Measurements from ENCODE around the gene RNF40. TPM values are rescaled to one million over a fixed set of nuclear protein-coding genes. Genes with fewer than 3 reads are reported as not detected.

Gene RNF40
- polyA plus RNA-seq, 1 experiment = 82.4 TPM

DNA sequence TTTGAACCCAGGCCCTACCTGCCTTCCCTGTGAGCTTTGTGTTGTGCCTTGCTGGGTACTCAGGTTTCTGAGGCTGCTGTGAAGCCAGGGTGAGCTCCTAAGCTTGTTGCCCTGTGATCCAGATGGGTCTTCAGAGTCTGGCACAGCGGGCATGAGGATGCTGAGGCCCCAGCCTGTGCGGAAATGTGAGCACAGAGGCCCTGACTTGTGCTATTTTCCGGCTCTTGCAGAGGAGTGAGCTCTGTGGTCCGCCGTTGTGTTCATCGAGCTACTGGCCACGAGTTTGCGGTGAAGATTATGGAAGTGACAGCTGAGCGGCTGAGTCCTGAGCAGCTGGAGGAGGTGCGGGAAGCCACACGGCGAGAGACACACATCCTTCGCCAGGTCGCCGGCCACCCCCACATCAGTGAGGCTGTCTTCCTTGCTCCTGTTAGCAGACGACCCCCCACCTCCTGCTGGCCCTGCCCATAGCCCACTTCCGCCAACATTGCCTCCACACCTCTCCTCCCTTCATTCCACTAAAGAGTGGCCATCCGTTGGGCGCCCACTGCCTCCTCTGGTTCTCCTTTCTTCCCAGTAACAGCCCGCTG, 11.2 kb upstream of the RNF40 start:
- CTCF ChIA-PET = no interaction called here
- POLR2A ChIA-PET = no interaction called here

DNA sequence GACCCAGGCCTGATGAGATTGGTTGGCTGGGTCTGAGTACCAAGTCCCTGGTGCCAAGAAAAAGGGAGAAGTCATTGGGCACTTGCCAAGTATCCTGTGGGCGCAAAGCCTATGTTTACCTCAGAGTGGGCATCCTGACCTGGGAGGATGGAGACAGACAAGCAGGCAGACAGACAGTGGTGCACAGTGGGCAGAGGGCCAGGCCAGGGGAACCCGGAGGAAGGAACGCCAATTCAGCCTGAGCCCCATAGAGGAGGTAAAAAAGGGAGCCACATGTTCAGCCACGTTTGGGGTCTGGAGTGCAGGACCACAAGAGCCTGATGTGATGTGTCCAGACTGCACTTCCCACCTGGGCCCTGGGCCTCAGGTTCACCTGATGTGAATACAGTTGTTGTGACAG, 8.5 kb upstream of the RNF40 start:
- POLR2A ChIA-PET = no interaction called here
- Histone ChIP-seq H3K36me3 (ENCODE audit: control insufficient read depth, insufficient read depth, low read length) (peaks cover 23% of the 10 kb centered on the region), H3K4me3 (ENCODE audit: low read depth, low read length) (no peak overlapping the region), H3K27me3 (ENCODE audit: control insufficient read depth, insufficient read depth, low read length) (no peaks in the 10 kb centered on the region)
- CTCF ChIA-PET = no interaction called here
- no peak for DNase-seq (ENCODE audit: low read depth)
- TF ChIP-seq, protein P1, sequence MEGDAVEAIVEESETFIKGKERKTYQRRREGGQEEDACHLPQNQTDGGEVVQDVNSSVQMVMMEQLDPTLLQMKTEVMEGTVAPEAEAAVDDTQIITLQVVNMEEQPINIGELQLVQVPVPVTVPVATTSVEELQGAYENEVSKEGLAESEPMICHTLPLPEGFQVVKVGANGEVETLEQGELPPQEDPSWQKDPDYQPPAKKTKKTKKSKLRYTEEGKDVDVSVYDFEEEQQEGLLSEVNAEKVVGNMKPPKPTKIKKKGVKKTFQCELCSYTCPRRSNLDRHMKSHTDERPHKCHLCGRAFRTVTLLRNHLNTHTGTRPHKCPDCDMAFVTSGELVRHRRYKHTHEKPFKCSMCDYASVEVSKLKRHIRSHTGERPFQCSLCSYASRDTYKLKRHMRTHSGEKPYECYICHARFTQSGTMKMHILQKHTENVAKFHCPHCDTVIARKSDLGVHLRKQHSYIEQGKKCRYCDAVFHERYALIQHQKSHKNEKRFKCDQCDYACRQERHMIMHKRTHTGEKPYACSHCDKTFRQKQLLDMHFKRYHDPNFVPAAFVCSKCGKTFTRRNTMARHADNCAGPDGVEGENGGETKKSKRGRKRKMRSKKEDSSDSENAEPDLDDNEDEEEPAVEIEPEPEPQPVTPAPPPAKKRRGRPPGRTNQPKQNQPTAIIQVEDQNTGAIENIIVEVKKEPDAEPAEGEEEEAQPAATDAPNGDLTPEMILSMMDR (IDR thresholded peaks at IDR 0.05; ENCODE audit: insufficient read depth, low read depth, low read length) = no peak

More for the DNA sequence above, 11.2 kb upstream of the RNF40 start:
- no peaks in the 10 kb centered on the region for H3K27me3 ChIP-seq (ENCODE audit: control insufficient read depth, insufficient read depth, low read length)
- H3K4me3 ChIP-seq (ENCODE audit: low read depth, low read length) = no peak overlapping the region
- TF ChIP-seq, protein P1 (IDR thresholded peaks at IDR 0.05; ENCODE audit: insufficient read depth, low read depth, low read length) = no peak
- H3K36me3 ChIP-seq (ENCODE audit: control insufficient read depth, insufficient read depth, low read length) = peaks cover 12% of the 10 kb centered on the region
- no peak for DNase-seq (ENCODE audit: low read depth)

DNA sequence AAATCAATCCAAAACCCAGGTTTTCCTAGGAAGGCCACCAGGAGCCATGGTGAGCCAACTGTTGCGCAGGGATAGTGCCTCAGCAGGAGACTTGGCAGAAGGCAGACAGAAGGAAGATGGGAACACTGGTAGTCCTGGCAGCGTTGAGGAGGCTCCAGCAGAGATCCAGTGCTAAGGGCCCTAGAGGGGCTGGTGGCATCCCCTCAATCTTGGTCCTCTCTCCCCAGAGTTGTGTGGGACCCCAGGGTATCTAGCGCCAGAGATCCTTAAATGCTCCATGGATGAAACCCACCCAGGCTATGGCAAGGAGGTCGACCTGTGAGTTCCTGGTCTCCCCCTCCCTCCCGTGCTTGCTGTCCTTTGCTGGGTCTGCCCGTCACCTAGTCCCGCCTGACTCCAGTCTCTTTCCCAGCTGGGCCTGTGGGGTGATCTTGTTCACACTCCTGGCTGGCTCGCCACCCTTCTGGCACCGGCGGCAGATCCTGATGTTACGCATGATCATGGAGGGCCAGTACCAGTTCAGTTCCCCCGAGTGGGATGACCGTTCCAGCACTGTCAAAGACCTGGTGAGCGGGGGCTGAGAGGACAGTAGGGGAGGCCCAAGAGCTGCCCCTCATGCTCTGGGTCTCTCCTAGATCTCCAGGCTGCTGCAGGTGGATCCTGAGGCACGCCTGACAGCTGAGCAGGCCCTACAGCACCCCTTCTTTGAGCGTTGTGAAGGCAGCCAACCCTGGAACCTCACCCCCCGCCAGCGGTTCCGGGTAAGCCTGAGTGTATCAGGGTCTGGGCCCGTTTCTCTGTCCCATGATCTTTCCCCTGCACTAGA, 6.0 kb upstream of the RNF40 start:
- CTCF ChIA-PET = no interaction called here
- TF ChIP-seq, protein P1 (IDR thresholded peaks at IDR 0.05; ENCODE audit: insufficient read depth, low read depth, low read length) = no peak
- Histone ChIP-seq H3K4me3 (ENCODE audit: low read depth, low read length) (no peak overlapping the region), H3K36me3 (ENCODE audit: control insufficient read depth, insufficient read depth, low read length) (peaks cover 21% of the 10 kb centered on the region), H3K27me3 (ENCODE audit: control insufficient read depth, insufficient read depth, low read length) (no peaks in the 10 kb centered on the region)
- POLR2A ChIA-PET = no interaction called here
- no peak for DNase-seq (ENCODE audit: low read depth)

DNA sequence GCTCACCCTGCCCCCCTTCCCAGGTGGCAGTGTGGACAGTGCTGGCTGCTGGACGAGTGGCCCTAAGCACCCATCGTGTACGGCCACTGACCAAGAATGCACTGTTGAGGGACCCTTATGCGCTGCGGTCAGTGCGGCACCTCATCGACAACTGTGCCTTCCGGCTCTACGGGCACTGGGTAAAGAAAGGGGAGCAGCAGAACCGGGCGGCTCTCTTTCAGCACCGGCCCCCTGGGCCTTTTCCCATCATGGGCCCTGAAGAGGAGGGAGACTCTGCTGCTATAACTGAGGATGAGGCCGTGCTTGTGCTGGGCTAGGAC, 5.4 kb upstream of the RNF40 start:
- no peak for DNase-seq (ENCODE audit: low read depth)
- Histone ChIP-seq H3K27me3 (ENCODE audit: control insufficient read depth, insufficient read depth, low read length) (no peaks in the 10 kb centered on the region), H3K4me3 (ENCODE audit: low read depth, low read length) (no peak overlapping the region), H3K36me3 (ENCODE audit: control insufficient read depth, insufficient read depth, low read length) (peaks cover 18% of the 10 kb centered on the region)
- TF ChIP-seq, protein P1 (IDR thresholded peaks at IDR 0.05; ENCODE audit: insufficient read depth, low read depth, low read length) = no peak
- ChIA-PET CTCF (no interaction called here), POLR2A (no interaction called here)

GRCh38 chr16:30757316-30757715, 4.8 kb upstream of the RNF40 start:
- ChIA-PET POLR2A (no interaction called here), CTCF (no interaction called here)
- TF ChIP-seq, protein P1 (IDR thresholded peaks at IDR 0.05; ENCODE audit: insufficient read depth, low read depth, low read length) = no peak
- Histone ChIP-seq H3K36me3 (ENCODE audit: control insufficient read depth, insufficient read depth, low read length) (peaks cover 18% of the 10 kb centered on the region), H3K4me3 (ENCODE audit: low read depth, low read length) (no peak overlapping the region), H3K27me3 (ENCODE audit: control insufficient read depth, insufficient read depth, low read length) (no peaks in the 10 kb centered on the region)
- DNase-seq (ENCODE audit: low read depth) = no peak

Measured in BJ (cell line).